ENCODE measurements around the gene PURA.

The PURA gene

GRCh38 chr5:140159014-140159927, 45.4 kb downstream of the PURA start:
- Histone ChIP-seq H3K27ac (ENCODE audit: poor library complexity, severe bottlenecking) (no peak overlapping the region), H3K27me3 (ENCODE audit: insufficient read depth, poor library complexity, severe bottlenecking) (no peaks in the 10 kb centered on the region), H3K4me1 (ENCODE audit: insufficient read depth, poor library complexity, severe bottlenecking) (no peaks in the 10 kb centered on the region), H3K9me3 (ENCODE audit: severe bottlenecking) (no peaks in the 10 kb centered on the region), H3K4me3 (ENCODE audit: severe bottlenecking) (no peak overlapping the region), H3K36me3 (ENCODE audit: low read depth) (no peaks in the 10 kb centered on the region)
- ATAC-seq (ENCODE audit: low read depth): no peak
- no peak for DNase-seq (ENCODE audit: low spot score)
- no peak for TF ChIP-seq CTCF (IDR thresholded peaks at IDR 0.05; ENCODE audit: poor library complexity, severe bottlenecking)

- Histone ChIP-seq H3K27me3 (ENCODE audit: insufficient read depth, poor library complexity, severe bottlenecking) (no peaks in the 10 kb centered on the region), H3K27ac (ENCODE audit: poor library complexity, severe bottlenecking) (no peak overlapping the region), H3K4me3 (ENCODE audit: severe bottlenecking) (no peak overlapping the region), H3K9me3 (ENCODE audit: severe bottlenecking) (no peaks in the 10 kb centered on the region), H3K4me1 (ENCODE audit: insufficient read depth, poor library complexity, severe bottlenecking) (no peaks in the 10 kb centered on the region), H3K36me3 (ENCODE audit: low read depth) (no peaks in the 10 kb centered on the region)
- TF ChIP-seq CTCF (IDR thresholded peaks at IDR 0.05; ENCODE audit: poor library complexity, severe bottlenecking): no peak
- ATAC-seq (ENCODE audit: low read depth) (no peak), DNase-seq (ENCODE audit: low spot score) (no peak)
These were observed 48.4 kb downstream of the PURA start for GRCh38 chr5:140162275-140162674.

GRCh38 chr5:140162781-140163180, 48.9 kb downstream of the PURA start:
- ATAC-seq (ENCODE audit: low read depth): no peak
- H3K4me3 ChIP-seq (ENCODE audit: severe bottlenecking): no peak overlapping the region
- H3K27ac ChIP-seq (ENCODE audit: poor library complexity, severe bottlenecking): no peak overlapping the region
- TF ChIP-seq CTCF (IDR thresholded peaks at IDR 0.05; ENCODE audit: poor library complexity, severe bottlenecking): no peak
- DNase-seq (ENCODE audit: low spot score): no peak
- H3K36me3 ChIP-seq (ENCODE audit: low read depth): no peaks in the 10 kb centered on the region
- H3K4me1 ChIP-seq (ENCODE audit: insufficient read depth, poor library complexity, severe bottlenecking): no peaks in the 10 kb centered on the region
- no peaks in the 10 kb centered on the region for H3K9me3 ChIP-seq (ENCODE audit: severe bottlenecking)
- no peaks in the 10 kb centered on the region for H3K27me3 ChIP-seq (ENCODE audit: insufficient read depth, poor library complexity, severe bottlenecking)

GRCh38 chr5:140165101-140165922, 51.4 kb downstream of the PURA start:
- H3K36me3 ChIP-seq (ENCODE audit: low read depth): no peaks in the 10 kb centered on the region
- no peak overlapping the region for H3K4me3 ChIP-seq (ENCODE audit: severe bottlenecking)
- no peaks in the 10 kb centered on the region for H3K27me3 ChIP-seq (ENCODE audit: insufficient read depth, poor library complexity, severe bottlenecking)
- no peaks in the 10 kb centered on the region for H3K9me3 ChIP-seq (ENCODE audit: severe bottlenecking)
- ATAC-seq (ENCODE audit: low read depth) (no peak), DNase-seq (ENCODE audit: low spot score) (no peak)
- no peak overlapping the region for H3K27ac ChIP-seq (ENCODE audit: poor library complexity, severe bottlenecking)
- no peaks in the 10 kb centered on the region for H3K4me1 ChIP-seq (ENCODE audit: insufficient read depth, poor library complexity, severe bottlenecking)
- TF ChIP-seq CTCF (IDR thresholded peaks at IDR 0.05; ENCODE audit: poor library complexity, severe bottlenecking): no peak

Measured in RWPE2 (cell line).